H1 (cell line): ENCODE data around the gene CUBN. TPM values are rescaled to one million over a fixed set of nuclear protein-coding genes. Genes with fewer than 3 reads are reported as not detected.

Experiments used
- CTCF ChIA-PET: fragments of 300-600 bp; sonication (Branson Sonifier 250); formaldehyde crosslinking; loops from one replicate; lab custom pipeline; 2021; ENCODE audit not compliant: partially characterized antibody; lab: Charles Lee
- POLR2A ChIA-PET: fragments of 300-600 bp; sonication (Branson Sonifier 250); formaldehyde crosslinking; loops from one replicate; lab custom pipeline; 2021; ENCODE audit warnings: inconsistent platforms; ENCODE audit not compliant: partially characterized antibody; lab: Charles Lee
- DNase-seq, 2 experiments: peaks; one replicate each; pipeline versions ENCODE4 v3.0.0 to v3.0.0-alpha.2; 2010 to 2022; ENCODE audit warnings: low spot score in 2 of 2, low read depth in 1 of 2, mixed read lengths in 1 of 2
- FAIRE-seq: peaks from 2 replicates; lab custom pipeline; 2011; peaks lifted over from hg19 to GRCh38; lab: Jason Lieb, UNC
- H2AFZ ChIP-seq: 2 replicates; pipeline ENCODE4 v1.8.1; 2012; ENCODE audit warnings: low read length, inconsistent platforms
- H2AK5ac ChIP-seq: 2 replicates; pipeline ENCODE4 v1.6.1; 2013; ENCODE audit warnings: low read depth, low read length
- H2BK120ac ChIP-seq: replicated peaks from 2 replicates; pipeline ENCODE3; 2013; ENCODE audit warnings: low read depth, low read length, inconsistent platforms
- H2BK12ac ChIP-seq: 2 replicates; pipeline ENCODE4 v1.6.1; 2013; ENCODE audit warnings: low read depth, low read length
- H2BK15ac ChIP-seq: 2 replicates; pipeline ENCODE4 v1.6.1; 2013; ENCODE audit warnings: low read length
- H2BK20ac ChIP-seq: 2 replicates; pipeline ENCODE4 v1.6.1; 2013; ENCODE audit warnings: low read length
- H2BK5ac ChIP-seq: 2 replicates; pipeline ENCODE4 v1.6.1; 2013; ENCODE audit warnings: low read depth, low read length
- H3K14ac ChIP-seq: 2 replicates; pipeline ENCODE4 v1.6.1; 2013; ENCODE audit warnings: inconsistent platforms; ENCODE audit not compliant: insufficient read length
- H3K18ac ChIP-seq: 2 replicates; pipeline ENCODE4 v1.6.1; 2013; ENCODE audit warnings: low read length; ENCODE audit errors: extremely low read depth
- H3K23ac ChIP-seq: 2 replicates; pipeline ENCODE4 v1.6.1; 2013; ENCODE audit warnings: inconsistent platforms; ENCODE audit not compliant: insufficient read length
- H3K23me2 ChIP-seq: 2 replicates; pipeline ENCODE4 v1.6.1; 2013; ENCODE audit warnings: low read depth, low read length
- H3K27ac ChIP-seq: 2 replicates; pipeline ENCODE4 v1.6.1; 2011; ENCODE audit warnings: low read depth, low read length, inconsistent platforms
- H3K27me3 ChIP-seq, 4 experiments: replicated peaks in 1 of 4; 1 replicate in 1 of 4; 2 replicates in 3 of 4; pipeline versions ENCODE4 v1.6.1 to v1.8.1; 2011 to 2013; ENCODE audit warnings: low read length in 3 of 4, mild to moderate bottlenecking in 3 of 4, inconsistent platforms in 2 of 4, mixed read lengths in 2 of 4, moderate library complexity in 1 of 4; ENCODE audit not compliant: control insufficient read depth in 3 of 4, insufficient read depth in 3 of 4; ENCODE audit errors: extremely low read depth in 1 of 4
- H3K36me3 ChIP-seq, 4 experiments: 2 replicates each; pipeline versions ENCODE4 v1.6.1 to v1.8.1; 2011 to 2013; ENCODE audit warnings: mild to moderate bottlenecking in 4 of 4, low read length in 3 of 4, moderate library complexity in 2 of 4, control low read depth in 1 of 4, inconsistent platforms in 1 of 4; ENCODE audit not compliant: insufficient read depth in 4 of 4, control insufficient read depth in 2 of 4
- H3K4ac ChIP-seq: replicated peaks from 2 replicates; pipeline ENCODE3; 2013; ENCODE audit warnings: low read length, low read depth, mixed read lengths, inconsistent platforms; ENCODE audit not compliant: insufficient read length
- H3K4me1 ChIP-seq, 4 experiments: replicated peaks in 1 of 4; 1 replicate in 1 of 4; 2 replicates in 3 of 4; pipeline versions ENCODE4 v1.6.1 to v1.8.1; 2011 to 2013; ENCODE audit warnings: low read length in 3 of 4, inconsistent platforms in 2 of 4, mixed read lengths in 1 of 4; ENCODE audit not compliant: insufficient read depth in 4 of 4, control insufficient read depth in 3 of 4
- H3K4me2 ChIP-seq, 2 experiments: 2 replicates each; pipeline versions ENCODE4 v1.6.1 to v1.8.1; 2011 to 2013; ENCODE audit warnings: low read depth in 2 of 2, low read length in 2 of 2, control low read depth in 1 of 2, inconsistent platforms in 1 of 2, mild to moderate bottlenecking in 1 of 2; ENCODE audit not compliant: insufficient read depth in 1 of 2
- H3K4me3 ChIP-seq, 4 experiments: fragments of 200-600, 300-600 bp in 1 of 4; sonication (generic), shearing (Covaris generic), sonication (Bioruptor Twin) in 1 of 4; 2 replicates each; pipeline versions ENCODE4 v1.5.1 to v1.8.1; 2011 to 2016; ENCODE audit warnings: low read length in 4 of 4, low read depth in 3 of 4, control low read depth in 2 of 4, inconsistent platforms in 2 of 4, mild to moderate bottlenecking in 2 of 4, mixed read lengths in 1 of 4, moderate library complexity in 1 of 4; ENCODE audit not compliant: insufficient read depth in 2 of 4; ENCODE audit errors: extremely low read depth in 1 of 4
- H3K56ac ChIP-seq: replicated peaks from 2 replicates; pipeline ENCODE3; 2013; ENCODE audit warnings: low read depth, mild to moderate bottlenecking, mixed read lengths, low read length, inconsistent platforms; ENCODE audit not compliant: insufficient read length
- H3K79me1 ChIP-seq: 2 replicates; pipeline ENCODE4 v1.6.1; 2013; ENCODE audit warnings: low read depth, low read length, control low read depth
- H3K79me2 ChIP-seq, 2 experiments: 2 replicates each; pipeline versions ENCODE4 v1.6.1 to v1.8.1; 2012 to 2013; ENCODE audit warnings: low read length in 2 of 2, mild to moderate bottlenecking in 2 of 2, inconsistent platforms in 1 of 2; ENCODE audit not compliant: insufficient read depth in 2 of 2, control insufficient read depth in 1 of 2
- H3K9ac ChIP-seq, 4 experiments: replicated peaks in 1 of 4; 1 replicate in 1 of 4; 2 replicates in 3 of 4; pipeline versions ENCODE4 v1.6.1 to v1.8.1; 2011 to 2013; ENCODE audit warnings: low read depth in 3 of 4, low read length in 3 of 4, control low read depth in 2 of 4, mild to moderate bottlenecking in 2 of 4, moderate library complexity in 2 of 4, inconsistent platforms in 1 of 4; ENCODE audit errors: extremely low read depth in 1 of 4
- H3K9me3 ChIP-seq, 2 experiments: 2 replicates each; pipeline versions ENCODE4 v1.6.1 to v1.8.1; 2012 to 2013; ENCODE audit warnings: mild to moderate bottlenecking in 2 of 2, moderate library complexity in 2 of 2, control low read depth in 1 of 2, inconsistent platforms in 1 of 2, low read depth in 1 of 2, low read length in 1 of 2, mixed read lengths in 1 of 2; ENCODE audit not compliant: insufficient read depth in 2 of 2
- H4K20me1 ChIP-seq, 2 experiments: replicated peaks in 1 of 2; 2 replicates each; pipeline versions ENCODE3 to v1.8.1; 2011 to 2013; ENCODE audit warnings: inconsistent platforms in 2 of 2, low read length in 2 of 2, mild to moderate bottlenecking in 1 of 2; ENCODE audit not compliant: insufficient read depth in 2 of 2, control insufficient read depth in 1 of 2
- H4K5ac ChIP-seq: 2 replicates; pipeline ENCODE4 v1.6.1; 2013; ENCODE audit warnings: low read length, low read depth, mixed read lengths, inconsistent platforms; ENCODE audit not compliant: insufficient read length
- H4K8ac ChIP-seq: 2 replicates; pipeline ENCODE4 v1.8.0; 2013; ENCODE audit warnings: mild to moderate bottlenecking, moderate library complexity, low read length, inconsistent platforms; ENCODE audit not compliant: insufficient read depth; ENCODE audit errors: extremely low read depth
- H4K91ac ChIP-seq: replicated peaks from 2 replicates; pipeline ENCODE3; 2013; ENCODE audit warnings: low read length, mixed read lengths, inconsistent platforms; ENCODE audit not compliant: insufficient read length
- POU5F1 ChIP-seq: IDR thresholded peaks from 2 replicates; pipeline ENCODE4 v1.6.1; 2011; ENCODE audit warnings: low read depth, mild to moderate bottlenecking, low read length, moderate library complexity
- WGBS, 2 experiments: shearing (Covaris generic) in 1 of 2; methylation state at CpG; one replicate each; pipeline versions ENCODE4 v1.1.6 to v1.1.7; 2013 to 2015; ENCODE audit warnings: low lambda C conversion rate in 2 of 2, mixed read lengths in 2 of 2, inconsistent platforms in 1 of 2, low coverage in 1 of 2, missing lambda C conversion rate in 1 of 2; ENCODE audit not compliant: insufficient replicate concordance in 2 of 2, insufficient coverage in 1 of 2, insufficient read length in 1 of 2; ENCODE audit errors: extremely low coverage in 1 of 2, missing lambda C conversion rate in 1 of 2; 5-methylcytosine and 5-hydroxymethylcytosine counted together
- polyA plus RNA-seq, 7 experiments: library from polyadenylated mRNA; depleted of rRNA in 3 of 7; stranded (reverse) in 5 of 7; unstranded in 2 of 7; fragments of >200 nt in 5 of 7; fragments of 200-250 nt in 2 of 7; gene quantifications; 1 replicate in 5 of 7; 2 replicates in 1 of 7; 4 replicates in 1 of 7; pipeline versions ENCODE4 v1.2.1 to v1.2.3, GENCODE V29; 2011 to 2013; ENCODE audit warnings: missing spikeins in 2 of 7, mixed read lengths in 2 of 7
- total RNA-seq: library from RNA; stranded (reverse); fragmentation: NEBNext Ultra II Directional; extraction: Animal tissue kit (Norgen Biotek cat#: 25700); gene quantifications from 2 replicates; pipeline ENCODE4 v1.2.1, GENCODE V29; 2021

The CUBN gene
- total and polyA plus RNA-seq, 2 of the 8 experiments (the other 6 are each of a cell fraction or from before 2014, with no cell fraction given): 0.04 to 0.08 TPM

DNA sequence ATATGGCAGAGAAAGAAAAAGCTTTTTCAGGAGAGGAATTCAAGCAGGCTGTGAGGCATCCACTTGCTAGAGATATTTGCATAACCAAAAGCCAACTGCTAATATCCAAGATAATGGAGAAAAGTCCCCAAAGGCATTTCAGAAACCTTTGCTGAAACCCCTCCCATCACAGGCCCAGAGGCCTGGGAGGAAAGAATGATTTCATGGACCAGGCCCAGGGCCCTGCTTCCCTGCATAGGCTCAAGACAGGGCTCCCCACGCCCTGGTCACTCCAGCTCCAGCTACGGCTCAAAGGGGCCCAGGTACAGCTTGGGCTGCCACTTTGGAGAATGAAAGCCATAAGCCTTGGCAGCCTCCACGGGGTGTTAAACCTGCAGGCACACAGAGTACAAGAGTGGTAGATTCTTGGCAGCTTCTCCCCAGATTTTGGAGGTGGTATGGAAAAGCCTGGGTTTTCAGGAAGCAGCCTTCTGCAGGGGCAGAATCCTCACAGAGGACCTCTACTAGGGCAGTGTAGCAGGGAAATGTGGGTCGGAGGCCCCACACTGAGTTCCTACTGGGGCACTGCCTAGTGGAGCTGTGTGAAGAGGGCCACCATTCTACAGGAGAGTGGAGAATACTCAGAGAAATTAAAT, 306.8 kb downstream of the CUBN start:
- H2BK15ac ChIP-seq: no peak overlapping the region
- 83% methylated on average over 4 of the region's 4 CpGs; no CpG with 5 or more reads in 1 of the 2 experiments for WGBS, 2 experiments
- H3K27me3 ChIP-seq: no peaks in the 10 kb centered on the region; a peak in 1 of 7 replicates
- no peak overlapping the region for H2BK5ac ChIP-seq
- H2BK20ac ChIP-seq: no peak overlapping the region
- ChIA-PET POLR2A (no interaction called here), CTCF (interaction anchor here (1.0 kb wide), 1 partner anchor 436 kb away, joined by 3 read pairs; no protein-coding TSS in a partner anchor)
- H4K8ac ChIP-seq: no peak overlapping the region
- H3K9me3 ChIP-seq: peaks cover 20 to 23% of the 10 kb centered on the region in 2 experiments
- no peak overlapping the region for H2AK5ac ChIP-seq
- no peak overlapping the region for H3K56ac ChIP-seq
- H2BK120ac ChIP-seq: no peak overlapping the region
- H4K91ac ChIP-seq: no peak overlapping the region
- H3K23ac ChIP-seq: no peak overlapping the region
- H3K4me3 ChIP-seq: no peak overlapping the region
- H3K9ac ChIP-seq: no peak overlapping the region
- H4K20me1 ChIP-seq: no peaks in the 10 kb centered on the region
- H3K79me1 ChIP-seq: no peaks in the 10 kb centered on the region
- FAIRE-seq: no peak
- H3K23me2 ChIP-seq: no peaks in the 10 kb centered on the region
- H3K79me2 ChIP-seq: no peaks in the 10 kb centered on the region
- no peak overlapping the region for H3K4ac ChIP-seq
- H2AFZ ChIP-seq: no peak overlapping the region
- no peak overlapping the region for H3K14ac ChIP-seq
- H3K27ac ChIP-seq: no peak overlapping the region
- no peak overlapping the region for H4K5ac ChIP-seq
- H3K18ac ChIP-seq: no peak overlapping the region
- no peak for DNase-seq
- no peaks in the 10 kb centered on the region; a peak in 1 of 8 replicates for H3K36me3 ChIP-seq
- no peak overlapping the region for H3K4me2 ChIP-seq
- H3K4me1 ChIP-seq: no peaks in the 10 kb centered on the region
- no peak overlapping the region for H2BK12ac ChIP-seq
- no peak for TF ChIP-seq POU5F1
